Measurements from ENCODE around the gene OXSR1.

Gene OXSR1
- 77.4 to 128 (median 111) reads per million in 3 experiments for total RNA-seq

- DNase-seq = peak; percentile 98
Observed at GRCh38 chr3:38164952-38165721, at the start of gene OXSR1. TSS of gene OXSR1 (plus strand) at chr3:38165537. CDS start at chr3:38165877, 340 bp downstream.

GRCh38 chr3:38115645-38116427 is 49.5 kb upstream of the OXSR1 start:
- no peak for DNase-seq

- no peak for DNase-seq
Observed at GRCh38 chr3:38116471-38117162, 48.7 kb upstream of the OXSR1 start.

- DNase-seq = no peak
Observed at GRCh38 chr3:38117163-38117716, 48.1 kb upstream of the OXSR1 start.

GRCh38 chr3:38117748-38118420 is 47.5 kb upstream of the OXSR1 start:
- DNase-seq = peak; percentile 65

GRCh38 chr3:38118421-38119247 is 46.7 kb upstream of the OXSR1 start:
- DNase-seq = no peak

GRCh38 chr3:38119248-38119544 is 46.1 kb upstream of the OXSR1 start:
- no peak for DNase-seq

GRCh38 chr3:38119821-38120692 is 45.3 kb upstream of the OXSR1 start:
- DNase-seq = no peak

- no peak for DNase-seq
Observed at GRCh38 chr3:38120693-38121450, 44.5 kb upstream of the OXSR1 start.

GRCh38 chr3:38121451-38121831 is 43.9 kb upstream of the OXSR1 start:
- DNase-seq = no peak

- DNase-seq = no peak
Observed at GRCh38 chr3:38121832-38122461, 43.4 kb upstream of the OXSR1 start.

GRCh38 chr3:38122712-38123290 is 42.5 kb upstream of the OXSR1 start:
- DNase-seq = no peak

GRCh38 chr3:38124324-38125122 is 40.8 kb upstream of the OXSR1 start:
- no peak for DNase-seq

- no peak for DNase-seq
Observed at GRCh38 chr3:38125305-38126120, 39.8 kb upstream of the OXSR1 start.

GRCh38 chr3:38126121-38126892 is 39.0 kb upstream of the OXSR1 start:
- no peak for DNase-seq

- no peak for DNase-seq
Observed at GRCh38 chr3:38127611-38128302, 37.6 kb upstream of the OXSR1 start.

Data from central memory CD4-positive, alpha-beta T cell (primary cell).